ENCODE data around the gene PIGZ. TPM values are rescaled to one million over a fixed set of nuclear protein-coding genes. Genes with fewer than 3 reads are reported as not detected.

The PIGZ gene
- total and polyA plus RNA-seq, 9 of the 15 experiments (the other 6 are each of a cell fraction or from before 2014, with no cell fraction given) = 0.15 to 1.8 (median 0.76) TPM

DNA sequence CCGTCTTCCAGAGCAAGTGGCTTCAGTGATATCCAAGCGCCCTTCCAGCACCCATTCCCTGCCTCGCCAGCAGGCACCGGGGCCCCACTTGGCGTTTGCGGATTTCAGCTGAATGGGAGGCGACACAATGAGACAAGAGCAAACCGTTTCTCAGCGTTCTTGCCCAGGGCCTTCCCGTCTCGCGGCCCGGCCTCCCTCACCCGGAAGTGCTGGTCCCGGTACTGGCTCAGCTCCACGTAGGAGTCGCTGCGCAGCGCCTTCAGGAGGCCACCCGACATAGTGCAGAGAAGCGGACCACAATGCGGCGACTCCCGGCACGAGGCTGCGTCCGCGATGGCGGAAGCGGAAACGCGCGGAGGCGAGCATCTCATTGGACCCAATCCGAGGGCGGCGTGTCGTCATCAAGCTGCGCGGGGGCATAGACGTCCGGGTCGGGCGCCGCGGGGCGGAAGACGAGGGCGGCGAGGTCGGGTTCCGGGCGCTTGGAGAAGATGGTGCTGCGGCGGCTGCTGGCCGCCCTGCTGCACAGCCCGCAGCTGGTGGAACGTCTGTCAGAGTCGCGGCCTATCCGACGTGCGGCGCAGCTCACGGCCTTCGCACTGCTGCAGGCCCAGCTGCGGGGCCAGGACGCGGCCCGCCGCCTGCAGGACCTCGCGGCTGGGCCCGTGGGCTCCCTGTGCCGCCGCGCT is 26.3 kb downstream of the PIGZ start, which contains the start of gene NCBP2 (continued):
- TF ChIP-seq, protein P1, sequence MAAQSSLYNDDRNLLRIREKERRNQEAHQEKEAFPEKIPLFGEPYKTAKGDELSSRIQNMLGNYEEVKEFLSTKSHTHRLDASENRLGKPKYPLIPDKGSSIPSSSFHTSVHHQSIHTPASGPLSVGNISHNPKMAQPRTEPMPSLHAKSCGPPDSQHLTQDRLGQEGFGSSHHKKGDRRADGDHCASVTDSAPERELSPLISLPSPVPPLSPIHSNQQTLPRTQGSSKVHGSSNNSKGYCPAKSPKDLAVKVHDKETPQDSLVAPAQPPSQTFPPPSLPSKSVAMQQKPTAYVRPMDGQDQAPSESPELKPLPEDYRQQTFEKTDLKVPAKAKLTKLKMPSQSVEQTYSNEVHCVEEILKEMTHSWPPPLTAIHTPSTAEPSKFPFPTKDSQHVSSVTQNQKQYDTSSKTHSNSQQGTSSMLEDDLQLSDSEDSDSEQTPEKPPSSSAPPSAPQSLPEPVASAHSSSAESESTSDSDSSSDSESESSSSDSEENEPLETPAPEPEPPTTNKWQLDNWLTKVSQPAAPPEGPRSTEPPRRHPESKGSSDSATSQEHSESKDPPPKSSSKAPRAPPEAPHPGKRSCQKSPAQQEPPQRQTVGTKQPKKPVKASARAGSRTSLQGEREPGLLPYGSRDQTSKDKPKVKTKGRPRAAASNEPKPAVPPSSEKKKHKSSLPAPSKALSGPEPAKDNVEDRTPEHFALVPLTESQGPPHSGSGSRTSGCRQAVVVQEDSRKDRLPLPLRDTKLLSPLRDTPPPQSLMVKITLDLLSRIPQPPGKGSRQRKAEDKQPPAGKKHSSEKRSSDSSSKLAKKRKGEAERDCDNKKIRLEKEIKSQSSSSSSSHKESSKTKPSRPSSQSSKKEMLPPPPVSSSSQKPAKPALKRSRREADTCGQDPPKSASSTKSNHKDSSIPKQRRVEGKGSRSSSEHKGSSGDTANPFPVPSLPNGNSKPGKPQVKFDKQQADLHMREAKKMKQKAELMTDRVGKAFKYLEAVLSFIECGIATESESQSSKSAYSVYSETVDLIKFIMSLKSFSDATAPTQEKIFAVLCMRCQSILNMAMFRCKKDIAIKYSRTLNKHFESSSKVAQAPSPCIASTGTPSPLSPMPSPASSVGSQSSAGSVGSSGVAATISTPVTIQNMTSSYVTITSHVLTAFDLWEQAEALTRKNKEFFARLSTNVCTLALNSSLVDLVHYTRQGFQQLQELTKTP (IDR thresholded peaks at IDR 0.05; ENCODE audit: low read depth in 1 of 2, partially characterized antibody in 2 of 2) = peak in 1 of 2 experiments; percentile 70
- TF ChIP-seq MXI1 (IDR thresholded peaks at IDR 0.05; ENCODE audit: low read depth, low read length) (peak; percentile 78; the same call in 1 of the 2 replicates), HMGXB4 (CRISPR knock-in tag; IDR thresholded peaks at IDR 0.05) (peak; percentile 99), BCL6 (CRISPR knock-in tag; IDR thresholded peaks at IDR 0.05) (no peak), ZNF511 (CRISPR knock-in tag; IDR thresholded peaks at IDR 0.05) (peak; percentile 92), RBBP5 (IDR thresholded peaks at IDR 0.05; ENCODE audit: borderline replicate concordance, insufficient read depth, low read length, poor library complexity, severe bottlenecking) (peak; percentile 95), ZNF609 (CRISPR knock-in tag; IDR thresholded peaks at IDR 0.05; ENCODE audit: borderline replicate concordance) (peak; percentile 96; the same call in 1 of the 2 replicates), ELF4 (CRISPR knock-in tag; IDR thresholded peaks at IDR 0.05) (peak; percentile 97), ARNT (IDR thresholded peaks at IDR 0.05) (no peak), ZKSCAN3 (CRISPR knock-in tag; IDR thresholded peaks at IDR 0.05) (no peak), ZNF431 (CRISPR knock-in tag; IDR thresholded peaks at IDR 0.05) (0 out of 2 replicates have a peak, but pooled peaks have one; percentile 34), ZNF586 (CRISPR knock-in tag; conservative IDR thresholded peaks at IDR 0.05) (no peak)
- TF ChIP-seq, protein P2, sequence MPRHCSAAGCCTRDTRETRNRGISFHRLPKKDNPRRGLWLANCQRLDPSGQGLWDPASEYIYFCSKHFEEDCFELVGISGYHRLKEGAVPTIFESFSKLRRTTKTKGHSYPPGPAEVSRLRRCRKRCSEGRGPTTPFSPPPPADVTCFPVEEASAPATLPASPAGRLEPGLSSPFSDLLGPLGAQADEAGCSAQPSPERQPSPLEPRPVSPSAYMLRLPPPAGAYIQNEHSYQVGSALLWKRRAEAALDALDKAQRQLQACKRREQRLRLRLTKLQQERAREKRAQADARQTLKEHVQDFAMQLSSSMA (CRISPR knock-in tag; IDR thresholded peaks at IDR 0.05) = peak; percentile 59
